ENCODE measurements around the gene MACROH2A1.

DNA sequence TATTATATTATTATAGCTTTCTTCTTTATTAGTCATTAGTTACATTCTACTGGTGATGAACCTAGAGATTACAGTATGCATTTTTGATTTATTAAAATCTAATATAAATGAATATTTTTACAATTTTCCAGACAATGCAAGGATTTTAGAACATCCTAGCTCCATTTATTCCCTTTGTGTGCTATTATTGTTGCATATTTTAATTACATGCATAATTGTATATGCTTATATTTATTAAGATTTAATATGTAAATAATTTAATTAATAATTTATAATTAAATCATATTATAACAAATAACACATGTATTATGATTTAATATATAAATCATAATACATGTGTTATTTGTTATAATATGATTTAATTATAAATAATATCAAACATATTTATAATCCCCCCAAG, 23.4 kb upstream of the MACROH2A1 start:
- TF ChIP-seq CTCF (IDR thresholded peaks at IDR 0.05; ENCODE audit: borderline replicate concordance, extremely low read depth, low read length, poor library complexity, severe bottlenecking) (no peak), EZH2 (IDR thresholded peaks at IDR 0.05; ENCODE audit: borderline replicate concordance, low read depth, low read length, severe bottlenecking) (no peak)

Measured in DND-41 (cell line).